Activated gamma-delta T cell (primary cell): ENCODE data around the gene FCGR1A.
"Not testable (repeated sequence)": the region's sequence is repeated elsewhere in the genome, so short reads cannot be mapped to it uniquely, and the experiment has no call there.

Experiments used
- DNase-seq: peaks from one replicate; lab custom pipeline; 2025; lab: John Stamatoyannopoulos, UW

The FCGR1A gene

DNA sequence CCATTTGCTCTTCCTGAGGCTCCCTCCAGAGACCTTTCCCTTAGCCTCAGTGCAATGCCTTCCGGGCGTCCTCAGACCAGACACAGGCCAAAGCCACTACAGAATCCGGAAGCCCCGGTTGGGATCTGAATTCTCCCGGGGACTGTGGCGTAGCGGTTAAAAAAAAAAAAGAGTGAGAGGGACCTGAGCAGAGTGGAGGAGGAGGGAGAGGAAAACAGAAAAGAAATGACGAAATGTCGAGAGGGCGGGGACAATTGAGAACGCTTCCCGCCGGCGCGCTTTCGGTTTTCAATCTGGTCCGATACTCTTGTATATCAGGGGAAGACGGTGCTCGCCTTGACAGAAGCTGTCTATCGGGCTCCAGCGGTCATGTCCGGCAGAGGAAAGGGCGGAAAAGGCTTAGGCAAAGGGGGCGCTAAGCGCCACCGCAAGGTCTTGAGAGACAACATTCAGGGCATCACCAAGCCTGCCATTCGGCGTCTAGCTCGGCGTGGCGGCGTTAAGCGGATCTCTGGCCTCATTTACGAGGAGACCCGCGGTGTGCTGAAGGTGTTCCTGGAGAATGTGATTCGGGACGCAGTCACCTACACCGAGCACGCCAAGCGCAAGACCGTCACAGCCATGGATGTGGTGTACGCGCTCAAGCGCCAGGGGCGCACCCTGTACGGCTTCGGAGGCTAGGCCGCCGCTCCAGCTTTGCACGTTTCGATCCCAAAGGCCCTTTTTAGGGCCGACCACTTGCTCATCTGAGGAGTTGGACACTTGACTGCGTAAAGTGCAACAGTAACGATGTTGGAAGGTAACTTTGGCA is 50.0 kb downstream of the FCGR1A start:
- not testable (repeated sequence) for DNase-seq

DNA sequence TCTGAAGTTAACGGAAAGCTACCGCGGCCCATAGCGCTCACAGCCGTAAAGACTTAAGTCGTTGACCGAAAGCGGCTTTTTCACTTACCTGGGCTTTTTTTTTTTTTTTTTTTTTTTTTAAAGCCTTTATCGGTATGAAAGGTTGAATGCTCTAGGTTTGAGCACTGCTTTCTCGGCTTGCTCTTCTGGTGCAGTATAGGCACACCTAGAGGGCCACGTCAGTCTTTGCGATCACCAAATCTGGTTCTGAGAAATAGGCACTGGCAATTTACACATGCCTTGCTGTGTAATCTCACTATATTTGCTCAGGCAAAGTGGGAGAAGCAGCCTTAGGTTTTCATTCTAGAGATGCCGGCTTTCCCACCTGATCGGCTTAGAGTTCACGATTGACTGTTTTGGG is 50.6 kb downstream of the FCGR1A start:
- not testable (repeated sequence) for DNase-seq

DNA sequence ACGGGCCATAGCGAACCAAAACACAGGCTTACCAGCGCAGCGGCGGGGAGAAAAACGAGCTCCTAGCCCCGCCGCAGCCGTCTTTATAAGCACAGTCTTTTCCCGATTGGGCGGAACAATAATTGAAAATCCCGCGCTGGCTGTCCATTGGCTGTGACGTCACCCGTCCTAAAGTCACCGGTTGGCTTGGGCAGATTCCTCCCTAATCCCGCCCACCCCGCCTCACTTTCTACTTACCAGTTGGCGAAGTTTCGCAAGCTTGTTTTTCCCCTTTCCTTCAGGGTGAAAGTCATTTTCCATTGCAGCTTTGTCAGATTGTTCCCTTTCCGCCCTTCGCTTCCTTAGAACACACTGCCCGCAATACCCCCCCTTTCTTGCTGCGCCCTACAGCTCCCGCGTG is 58.7 kb downstream of the FCGR1A start:
- DNase-seq: not testable (repeated sequence)
